WERI-Rb-1 (cell line): Measurements from ENCODE around the gene NSUN7.

Experiments
- DNase-seq: peaks from one replicate; pipeline ENCODE4 v3.0.0-alpha.2; 2020
- H3K27ac ChIP-seq: fragments of 250-450 bp; sonication (Bioruptor Pico); 2 replicates; pipeline ENCODE4 v1.5.1; 2020; ENCODE audit warnings: mild to moderate bottlenecking, moderate library complexity
- H3K27me3 ChIP-seq: fragments of 250-450 bp; sonication (Bioruptor Pico); 2 replicates; pipeline ENCODE4 v1.5.1; 2021; ENCODE audit warnings: mild to moderate bottlenecking, low read depth, moderate library complexity; ENCODE audit not compliant: insufficient read depth, severe bottlenecking
- H3K36me3 ChIP-seq: fragments of 250-450 bp; sonication (Bioruptor Pico); 2 replicates; pipeline ENCODE4 v1.5.1; 2020; ENCODE audit warnings: mild to moderate bottlenecking, moderate library complexity
- H3K4me3 ChIP-seq: 2 replicates; pipeline ENCODE4 v1.5.1; 2011; ENCODE audit warnings: low read depth, mild to moderate bottlenecking, control low read depth, low read length
- H3K9me3 ChIP-seq: fragments of 250-450 bp; sonication (Bioruptor Pico); 2 replicates; pipeline ENCODE4 v1.5.1; 2021; ENCODE audit warnings: mild to moderate bottlenecking, moderate library complexity; ENCODE audit not compliant: severe bottlenecking
- TF ChIP-seq, protein P1 (sequence below): IDR thresholded peaks from 2 replicates; pipeline ENCODE4 v1.5.1; 2011; ENCODE audit warnings: low read depth, mild to moderate bottlenecking, control low read depth, inconsistent platforms, low read length

The NSUN7 gene

DNA sequence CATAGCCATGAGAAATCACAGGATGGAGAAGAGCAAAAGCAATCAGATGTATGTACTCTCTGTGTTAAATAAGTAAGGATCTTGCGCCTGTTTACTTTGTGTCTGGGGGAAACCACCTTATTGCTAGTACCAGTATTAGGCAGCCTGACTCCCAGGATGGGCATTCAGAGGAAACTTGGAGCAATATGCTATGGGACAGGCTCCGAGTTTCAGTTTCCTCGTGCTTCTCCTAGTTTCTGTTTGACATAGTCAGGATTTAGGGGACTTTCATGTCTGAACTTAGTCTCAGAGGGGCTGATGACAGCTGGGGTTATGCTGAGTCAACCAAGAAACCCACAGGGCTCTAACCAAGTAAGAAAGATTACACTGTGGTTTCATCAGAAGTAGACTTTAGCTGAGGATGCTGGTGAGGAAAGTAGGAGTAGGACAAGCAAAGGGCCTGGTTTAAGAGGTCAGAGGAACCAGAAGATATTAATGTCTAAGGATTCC lies 13.5 kb downstream of the NSUN7 start:
- no peaks in the 10 kb centered on the region for H3K36me3 ChIP-seq
- H3K4me3 ChIP-seq = no peak overlapping the region
- TF ChIP-seq, protein P1, sequence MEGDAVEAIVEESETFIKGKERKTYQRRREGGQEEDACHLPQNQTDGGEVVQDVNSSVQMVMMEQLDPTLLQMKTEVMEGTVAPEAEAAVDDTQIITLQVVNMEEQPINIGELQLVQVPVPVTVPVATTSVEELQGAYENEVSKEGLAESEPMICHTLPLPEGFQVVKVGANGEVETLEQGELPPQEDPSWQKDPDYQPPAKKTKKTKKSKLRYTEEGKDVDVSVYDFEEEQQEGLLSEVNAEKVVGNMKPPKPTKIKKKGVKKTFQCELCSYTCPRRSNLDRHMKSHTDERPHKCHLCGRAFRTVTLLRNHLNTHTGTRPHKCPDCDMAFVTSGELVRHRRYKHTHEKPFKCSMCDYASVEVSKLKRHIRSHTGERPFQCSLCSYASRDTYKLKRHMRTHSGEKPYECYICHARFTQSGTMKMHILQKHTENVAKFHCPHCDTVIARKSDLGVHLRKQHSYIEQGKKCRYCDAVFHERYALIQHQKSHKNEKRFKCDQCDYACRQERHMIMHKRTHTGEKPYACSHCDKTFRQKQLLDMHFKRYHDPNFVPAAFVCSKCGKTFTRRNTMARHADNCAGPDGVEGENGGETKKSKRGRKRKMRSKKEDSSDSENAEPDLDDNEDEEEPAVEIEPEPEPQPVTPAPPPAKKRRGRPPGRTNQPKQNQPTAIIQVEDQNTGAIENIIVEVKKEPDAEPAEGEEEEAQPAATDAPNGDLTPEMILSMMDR = no peak
- H3K27me3 ChIP-seq = no peaks in the 10 kb centered on the region
- no peak overlapping the region for H3K27ac ChIP-seq
- DNase-seq = no peak
- no peaks in the 10 kb centered on the region for H3K9me3 ChIP-seq

DNA sequence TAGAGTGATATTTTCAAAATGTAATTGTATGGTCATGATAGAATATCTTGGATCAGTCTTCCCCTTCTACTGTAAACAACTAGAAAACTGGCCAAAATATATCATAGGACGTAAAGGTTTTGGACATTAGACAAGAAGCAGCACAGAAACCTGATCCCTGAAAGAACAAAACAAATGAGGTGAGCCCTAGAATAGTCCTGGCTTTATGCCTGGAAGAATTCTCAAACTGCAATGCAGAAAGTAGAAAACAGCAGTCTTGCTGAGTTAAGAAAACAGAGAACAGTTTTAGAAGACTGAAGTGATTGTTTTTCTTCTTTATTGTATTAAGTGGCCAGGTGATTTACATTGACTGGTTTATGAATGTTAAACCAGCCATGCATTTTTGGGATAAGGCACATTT lies 19.5 kb downstream of the NSUN7 start:
- Histone ChIP-seq H3K27me3 (no peaks in the 10 kb centered on the region), H3K36me3 (0 out of 2 replicates have a peak, but pooled peaks cover 3% of the 10 kb centered on the region), H3K4me3 (no peak overlapping the region), H3K27ac (no peak overlapping the region), H3K9me3 (no peaks in the 10 kb centered on the region)
- no peak for DNase-seq
- TF ChIP-seq, protein P1 = no peak

DNA sequence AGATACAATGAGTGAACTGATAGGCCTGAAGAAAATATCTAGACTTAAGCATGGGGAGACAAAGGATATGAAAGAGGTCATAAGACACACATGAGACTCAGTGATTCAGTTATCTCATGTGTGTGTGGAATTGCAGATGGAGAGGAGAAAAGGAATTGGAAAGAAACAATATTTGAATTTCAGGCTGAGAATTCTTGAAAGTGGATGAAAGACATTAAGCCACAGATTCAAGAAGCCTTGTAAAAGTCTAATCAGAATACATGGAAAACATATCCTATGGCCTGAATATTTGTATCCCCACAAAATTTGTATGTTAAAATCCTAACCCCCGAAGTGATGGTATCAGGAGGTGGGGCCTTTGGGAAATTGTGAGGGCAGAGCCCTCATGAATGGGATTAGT lies 28.3 kb downstream of the NSUN7 start:
- H3K9me3 ChIP-seq = no peaks in the 10 kb centered on the region
- H3K4me3 ChIP-seq = no peak overlapping the region
- no peak for DNase-seq
- no peaks in the 10 kb centered on the region for H3K27me3 ChIP-seq
- TF ChIP-seq, protein P1 = no peak
- H3K36me3 ChIP-seq = 0 out of 2 replicates have a peak, but pooled peaks cover 2% of the 10 kb centered on the region
- H3K27ac ChIP-seq = no peak overlapping the region

DNA sequence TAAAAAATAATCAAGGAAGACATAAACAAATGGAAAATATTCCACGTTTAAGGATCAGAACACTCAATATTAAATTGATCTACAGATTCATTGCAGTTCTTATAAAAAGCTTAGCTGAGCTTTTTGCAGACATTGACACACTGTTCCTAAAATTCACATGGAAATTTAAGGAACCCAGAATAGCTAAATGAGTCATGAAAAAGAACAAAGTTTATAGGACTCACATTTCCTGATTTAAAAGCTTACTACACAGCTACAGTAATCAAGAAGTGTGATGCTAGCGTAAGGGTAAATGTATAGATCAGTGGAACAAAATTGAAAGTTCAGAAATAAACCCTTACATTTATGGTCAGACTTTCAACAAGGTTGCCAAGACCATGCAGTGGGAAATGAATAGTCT lies 33.1 kb downstream of the NSUN7 start:
- Histone ChIP-seq H3K27ac (no peak overlapping the region), H3K4me3 (no peak overlapping the region), H3K9me3 (no peaks in the 10 kb centered on the region), H3K36me3 (no peaks in the 10 kb centered on the region), H3K27me3 (no peaks in the 10 kb centered on the region)
- TF ChIP-seq, protein P1 = no peak
- DNase-seq = no peak

DNA sequence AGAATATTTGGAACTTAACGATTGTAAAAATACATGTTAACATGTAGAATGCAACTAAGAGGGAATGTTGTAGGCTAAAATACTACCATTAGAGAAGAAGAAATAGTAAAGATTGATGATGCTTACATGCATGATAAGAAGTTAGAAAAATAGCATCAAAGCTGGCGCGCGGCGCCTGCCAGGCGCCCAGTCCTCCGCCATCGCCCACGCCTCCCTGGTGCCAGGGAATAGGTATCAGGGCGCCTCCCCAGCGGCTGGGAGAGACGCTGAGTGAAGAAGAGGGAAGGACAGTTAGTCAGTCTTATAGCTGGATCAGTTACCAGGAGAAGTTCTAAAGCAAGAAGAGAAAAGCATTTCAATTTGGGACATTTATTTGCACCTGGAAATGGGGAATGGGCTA lies 36.0 kb downstream of the NSUN7 start:
- H3K4me3 ChIP-seq = no peak overlapping the region
- H3K9me3 ChIP-seq = no peaks in the 10 kb centered on the region
- H3K27me3 ChIP-seq = no peaks in the 10 kb centered on the region
- no peaks in the 10 kb centered on the region for H3K36me3 ChIP-seq
- no peak overlapping the region for H3K27ac ChIP-seq
- TF ChIP-seq, protein P1 = no peak
- DNase-seq = no peak

DNA sequence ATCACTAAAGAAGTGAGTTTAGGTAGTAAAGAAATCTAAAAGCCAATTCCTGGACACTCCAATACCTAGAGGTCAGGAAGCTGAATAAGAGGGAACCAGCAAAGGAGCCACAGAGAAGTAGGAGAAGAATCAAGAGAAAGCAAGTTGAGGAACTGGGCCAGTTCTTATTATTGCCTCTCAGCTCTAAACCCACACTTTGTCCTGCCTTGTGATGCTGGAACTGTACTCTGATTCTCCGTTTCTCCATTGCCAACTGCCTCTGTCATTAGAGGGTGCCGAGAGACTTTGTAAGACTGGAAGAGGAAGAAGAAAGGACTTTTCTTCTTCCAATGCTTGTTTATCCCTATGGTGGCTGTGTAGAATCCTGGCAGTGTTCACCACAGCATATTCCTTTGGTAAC lies 38.6 kb downstream of the NSUN7 start:
- no peaks in the 10 kb centered on the region for H3K27me3 ChIP-seq
- no peak for DNase-seq
- no peaks in the 10 kb centered on the region for H3K9me3 ChIP-seq
- TF ChIP-seq, protein P1 = no peak
- H3K27ac ChIP-seq = no peak overlapping the region
- H3K4me3 ChIP-seq = no peak overlapping the region
- H3K36me3 ChIP-seq = no peaks in the 10 kb centered on the region
